SK-N-SH (cell line): ENCODE measurements around the gene SEMG1. TPM values are rescaled to one million over a fixed set of nuclear protein-coding genes. Genes with fewer than 3 reads are reported as not detected.

Experiments used
- CTCF ChIA-PET: fragments of 300-600, 350-600 bp; formaldehyde crosslinking; extraction: SDS; loops from one replicate; lab custom pipeline; 2021; lab: Yijun Ruan, JAX
- POLR2A ChIA-PET: fragments of 350-600 bp; sonication (Branson Sonifier 250); formaldehyde crosslinking; extraction: SDS; loops from one replicate; lab custom pipeline; 2020; ENCODE audit warnings: antibody characterized with exemption, inconsistent platforms; lab: Yijun Ruan, JAX
- DNase-seq: peaks from one replicate; pipeline ENCODE4 v3.0.0; 2012
- H2AFZ ChIP-seq: fragments of 200-600 bp; sonication (generic); 2 replicates; pipeline ENCODE4 v1.8.1; 2016; ENCODE audit warnings: antibody characterized with exemption, mild to moderate bottlenecking, low read depth
- H3F3A ChIP-seq: fragments of 200-600 bp; sonication (generic); replicated peaks from 2 replicates; pipeline ENCODE3; 2016; ENCODE audit warnings: antibody characterized with exemption, mild to moderate bottlenecking; ENCODE audit not compliant: insufficient read depth
- H3K27ac ChIP-seq, 2 experiments: fragments of 200-500 bp in 1 of 2; fragments of 200-600 bp in 1 of 2; sonication (Bioruptor generic) in 1 of 2; sonication (generic), shearing (Covaris generic) in 1 of 2; 2 replicates each; pipeline versions ENCODE4 v1.5.1 to v1.6.1; 2014 to 2016; ENCODE audit warnings: low read depth in 2 of 2, inconsistent platforms in 1 of 2, low read length in 1 of 2, mild to moderate bottlenecking in 1 of 2, mixed read lengths in 1 of 2
- H3K27me3 ChIP-seq: fragments of 200-600 bp; sonication (generic), shearing (Covaris generic); 2 replicates; pipeline ENCODE4 v1.6.1; 2016; ENCODE audit warnings: mixed run types; ENCODE audit not compliant: insufficient read depth
- H3K36me3 ChIP-seq, 2 experiments: fragments of 200-500 bp in 1 of 2; fragments of 200-600 bp in 1 of 2; sonication (Bioruptor generic) in 1 of 2; sonication (generic) in 1 of 2; replicated peaks in 1 of 2; 2 replicates each; pipeline versions ENCODE3 to v1.5.1; 2014 to 2016; ENCODE audit warnings: low read length in 1 of 2, mild to moderate bottlenecking in 1 of 2; ENCODE audit not compliant: insufficient read depth in 2 of 2, control insufficient read depth in 1 of 2
- H3K4me1 ChIP-seq, 2 experiments: fragments of 200-500 bp in 1 of 2; fragments of 200-600 bp in 1 of 2; sonication (Bioruptor generic) in 1 of 2; sonication (generic), shearing (Covaris generic) in 1 of 2; 2 replicates each; pipeline versions ENCODE4 v1.5.1 to v1.6.1; 2014 to 2016; ENCODE audit warnings: low read depth in 1 of 2, low read length in 1 of 2, mixed run types in 1 of 2; ENCODE audit not compliant: insufficient read depth in 2 of 2, control insufficient read depth in 1 of 2
- H3K4me2 ChIP-seq: fragments of 200-600 bp; sonication (generic), shearing (Covaris generic); 2 replicates; pipeline ENCODE4 v1.6.1; 2017; ENCODE audit warnings: mixed run types
- H3K4me3 ChIP-seq, 2 experiments: fragments of 200-500 bp in 1 of 2; fragments of 200-600 bp in 1 of 2; sonication (Bioruptor generic) in 1 of 2; sonication (generic), shearing (Covaris generic) in 1 of 2; 2 replicates each; pipeline versions ENCODE4 v1.5.1 to v1.8.1; 2014 to 2016; ENCODE audit warnings: low read depth in 2 of 2, inconsistent platforms in 1 of 2, low read length in 1 of 2, mild to moderate bottlenecking in 1 of 2, mixed read lengths in 1 of 2, moderate library complexity in 1 of 2
- H3K79me2 ChIP-seq: fragments of 200-600 bp; sonication (generic); 2 replicates; pipeline ENCODE4 v1.8.1; 2017; ENCODE audit warnings: mild to moderate bottlenecking; ENCODE audit not compliant: insufficient read depth
- H3K9ac ChIP-seq: fragments of 200-600 bp; sonication (generic); 2 replicates; pipeline ENCODE4 v1.6.1; 2017; ENCODE audit warnings: mixed run types
- H3K9me2 ChIP-seq: fragments of 200-600 bp; sonication (generic); 2 replicates; pipeline ENCODE4 v1.6.1; 2017; ENCODE audit warnings: mixed run types
- H3K9me3 ChIP-seq: fragments of 200-600 bp; sonication (generic); 2 replicates; pipeline ENCODE4 v1.6.1; 2017; ENCODE audit warnings: mixed run types, mild to moderate bottlenecking, moderate library complexity
- H4K20me1 ChIP-seq: fragments of 200-600 bp; sonication (generic); 2 replicates; pipeline ENCODE4 v1.6.1; 2017; ENCODE audit warnings: mild to moderate bottlenecking, mixed run types; ENCODE audit not compliant: insufficient read depth
- CHD2 ChIP-seq: fragments of 150-350 bp; IDR thresholded peaks from 2 replicates; pipeline ENCODE4 v1.6.1; 2018; ENCODE audit warnings: low read length; ENCODE audit not compliant: partially characterized antibody
- EZH2phosphoT487 ChIP-seq: fragments of 200-600 bp; sonication (generic); IDR thresholded peaks from 2 replicates; pipeline ENCODE4 v1.6.1; 2017; ENCODE audit warnings: low read depth, mixed run types, mild to moderate bottlenecking, antibody characterized with exemption, moderate library complexity, borderline replicate concordance
- FOXJ3 ChIP-seq: sonication (generic); formaldehyde crosslinking; IDR thresholded peaks from 2 replicates; pipeline ENCODE4 v1.5.1; 2020; ENCODE audit warnings: mild to moderate bottlenecking, missing genetic modification reagents
- FOXM1 ChIP-seq: IDR thresholded peaks from 2 replicates; pipeline ENCODE4 v1.4.0; 2012; ENCODE audit warnings: low read depth, mild to moderate bottlenecking
- GATA2 ChIP-seq: sonication (generic); formaldehyde crosslinking; IDR thresholded peaks from 2 replicates; pipeline ENCODE4 v1.5.0; 2020; ENCODE audit warnings: mild to moderate bottlenecking, missing genetic modification reagents
- MXI1 ChIP-seq: IDR thresholded peaks from 2 replicates; pipeline ENCODE4 v1.6.1; 2012; ENCODE audit warnings: mild to moderate bottlenecking, low read depth, low read length, improper control_type of control experiment
- POLR2AphosphoS5 ChIP-seq: IDR thresholded peaks from 2 replicates; pipeline ENCODE4 v1.6.1; 2012; ENCODE audit warnings: low read depth, low read length
- RFX5 ChIP-seq: IDR thresholded peaks from 2 replicates; pipeline ENCODE4 v1.6.1; 2012; ENCODE audit warnings: mild to moderate bottlenecking, improper control_type of control experiment, low read length
- SIN3A ChIP-seq: IDR thresholded peaks from 2 replicates; pipeline ENCODE4 v1.6.1; 2012; ENCODE audit warnings: low read depth, mild to moderate bottlenecking, low read length, moderate library complexity, borderline replicate concordance
- SMC3 ChIP-seq: IDR thresholded peaks from 2 replicates; pipeline ENCODE4 v1.6.1; 2012; ENCODE audit warnings: low read depth, low read length, improper control_type of control experiment
- TAF1 ChIP-seq: IDR thresholded peaks from 2 replicates; pipeline ENCODE4 v1.6.1; 2012; ENCODE audit warnings: low read depth, mild to moderate bottlenecking, low read length, moderate library complexity, borderline replicate concordance
- TCF12 ChIP-seq: IDR thresholded peaks from 2 replicates; pipeline ENCODE4 v1.4.0; 2012
- TEAD4 ChIP-seq: IDR thresholded peaks from 2 replicates; pipeline ENCODE4 v1.4.0; 2012; ENCODE audit warnings: mild to moderate bottlenecking, borderline replicate concordance; ENCODE audit not compliant: insufficient read depth
- USF1 ChIP-seq: IDR thresholded peaks from 2 replicates; pipeline ENCODE4 v1.4.0; 2012; ENCODE audit warnings: low read depth, borderline replicate concordance
- USF2 ChIP-seq: fragments of 150-350 bp; IDR thresholded peaks from 2 replicates; pipeline ENCODE4 v1.6.1; 2017; ENCODE audit warnings: antibody characterized with exemption, low read length, low read depth, borderline replicate concordance
- WGBS: methylation state at CpG from one replicate; pipeline ENCODE4 v1.1.6; 2017; ENCODE audit warnings: low lambda C conversion rate; 5-methylcytosine and 5-hydroxymethylcytosine counted together
- polyA plus RNA-seq, 3 experiments: library from polyadenylated mRNA; depleted of rRNA; stranded (reverse); fragments of >200 nt; gene quantifications; 2 replicates each; pipeline ENCODE4 v1.2.3, GENCODE V29; 2012
- TF ChIP-seq, protein P1 (sequence below): fragments of 200-600 bp; sonication (generic); IDR thresholded peaks from 2 replicates; pipeline ENCODE4 v1.6.1; 2017; ENCODE audit warnings: antibody characterized with exemption, mild to moderate bottlenecking, moderate library complexity

The SEMG1 gene
- polyA plus RNA-seq, 1 of the 3 experiments (the other 2 are of a cell fraction), result not detected

- no peaks in the 10 kb centered on the region for H3K4me1 ChIP-seq
- 9% methylated on average over 1 of the region's 1 CpG for WGBS
- POLR2A ChIA-PET, result no interaction called here
- no peaks in the 10 kb centered on the region for H4K20me1 ChIP-seq
- H3K9me2 ChIP-seq, result no peaks in the 10 kb centered on the region
- H3K4me2 ChIP-seq, result no peak overlapping the region
- no peak for TF ChIP-seq MXI1
- no peak for TF ChIP-seq GATA2 (CRISPR knock-in tag)
- TF ChIP-seq FOXJ3 (CRISPR knock-in tag), result no peak
- TF ChIP-seq, protein P1, sequence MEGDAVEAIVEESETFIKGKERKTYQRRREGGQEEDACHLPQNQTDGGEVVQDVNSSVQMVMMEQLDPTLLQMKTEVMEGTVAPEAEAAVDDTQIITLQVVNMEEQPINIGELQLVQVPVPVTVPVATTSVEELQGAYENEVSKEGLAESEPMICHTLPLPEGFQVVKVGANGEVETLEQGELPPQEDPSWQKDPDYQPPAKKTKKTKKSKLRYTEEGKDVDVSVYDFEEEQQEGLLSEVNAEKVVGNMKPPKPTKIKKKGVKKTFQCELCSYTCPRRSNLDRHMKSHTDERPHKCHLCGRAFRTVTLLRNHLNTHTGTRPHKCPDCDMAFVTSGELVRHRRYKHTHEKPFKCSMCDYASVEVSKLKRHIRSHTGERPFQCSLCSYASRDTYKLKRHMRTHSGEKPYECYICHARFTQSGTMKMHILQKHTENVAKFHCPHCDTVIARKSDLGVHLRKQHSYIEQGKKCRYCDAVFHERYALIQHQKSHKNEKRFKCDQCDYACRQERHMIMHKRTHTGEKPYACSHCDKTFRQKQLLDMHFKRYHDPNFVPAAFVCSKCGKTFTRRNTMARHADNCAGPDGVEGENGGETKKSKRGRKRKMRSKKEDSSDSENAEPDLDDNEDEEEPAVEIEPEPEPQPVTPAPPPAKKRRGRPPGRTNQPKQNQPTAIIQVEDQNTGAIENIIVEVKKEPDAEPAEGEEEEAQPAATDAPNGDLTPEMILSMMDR, result no peak
- no peak for TF ChIP-seq USF1
- no peak for TF ChIP-seq EZH2phosphoT487
- TF ChIP-seq USF2, result no peak
- no peak for TF ChIP-seq RFX5
- no peak for TF ChIP-seq TEAD4
- TF ChIP-seq FOXM1, result no peak
- TF ChIP-seq SIN3A, result no peak
- no peak for TF ChIP-seq TCF12
- TF ChIP-seq TAF1, result no peak
- no peak for TF ChIP-seq POLR2AphosphoS5
- TF ChIP-seq SMC3, result no peak
- TF ChIP-seq CHD2, result no peak
- H2AFZ ChIP-seq, result no peak overlapping the region
- H3K79me2 ChIP-seq, result no peaks in the 10 kb centered on the region
- no peaks in the 10 kb centered on the region for H3F3A ChIP-seq
- H3K9ac ChIP-seq, result no peak overlapping the region
- H3K4me3 ChIP-seq, result no peak overlapping the region
- CTCF ChIA-PET, result interaction anchor here (1.0 kb wide), 1 partner anchor 66 kb away, joined by 4 read pairs; no protein-coding TSS in a partner anchor
- no peak overlapping the region for H3K27ac ChIP-seq
- no peaks in the 10 kb centered on the region for H3K9me3 ChIP-seq
- DNase-seq, result no peak
- peaks cover 17% of the 10 kb centered on the region; the same call in 1 of the 2 replicates for H3K27me3 ChIP-seq
- H3K36me3 ChIP-seq, result no peaks in the 10 kb centered on the region
Observed at GRCh38 chr20:45226287-45226686, 19.5 kb downstream of the SEMG1 start.
